ENCODE data around the gene RIPPLY2.

DNA sequence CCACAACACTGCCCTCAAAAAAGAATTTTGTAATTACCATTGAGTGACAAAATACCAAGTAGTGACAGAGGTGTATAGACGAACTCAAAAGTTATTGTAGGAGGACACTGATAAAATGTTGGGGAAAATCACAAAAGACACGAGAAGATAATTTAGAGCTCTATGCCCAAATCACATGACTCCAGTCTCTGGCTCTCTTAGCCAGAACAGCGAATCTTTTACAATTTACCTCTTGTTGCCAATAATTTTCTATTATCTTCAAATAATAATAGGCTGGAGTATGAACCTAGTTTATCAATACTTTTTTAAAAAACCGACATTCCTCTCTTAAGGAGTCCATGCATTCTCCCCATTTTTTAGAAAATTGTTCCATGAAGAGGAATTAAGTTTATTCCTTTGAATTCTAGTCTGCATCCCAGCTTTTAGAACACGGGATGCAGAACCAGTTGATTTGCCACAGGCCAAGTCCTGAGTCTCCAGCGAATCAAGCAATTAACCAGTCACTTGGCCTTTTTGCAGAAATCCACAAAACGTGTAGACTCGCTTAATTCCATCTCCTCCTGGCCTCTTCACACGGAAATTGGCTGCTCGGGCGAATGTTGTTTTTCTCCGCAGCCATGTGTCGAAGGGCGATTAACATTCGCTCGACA is 507 bp upstream of the RIPPLY2 start:
- TF ChIP-seq, protein P1, sequence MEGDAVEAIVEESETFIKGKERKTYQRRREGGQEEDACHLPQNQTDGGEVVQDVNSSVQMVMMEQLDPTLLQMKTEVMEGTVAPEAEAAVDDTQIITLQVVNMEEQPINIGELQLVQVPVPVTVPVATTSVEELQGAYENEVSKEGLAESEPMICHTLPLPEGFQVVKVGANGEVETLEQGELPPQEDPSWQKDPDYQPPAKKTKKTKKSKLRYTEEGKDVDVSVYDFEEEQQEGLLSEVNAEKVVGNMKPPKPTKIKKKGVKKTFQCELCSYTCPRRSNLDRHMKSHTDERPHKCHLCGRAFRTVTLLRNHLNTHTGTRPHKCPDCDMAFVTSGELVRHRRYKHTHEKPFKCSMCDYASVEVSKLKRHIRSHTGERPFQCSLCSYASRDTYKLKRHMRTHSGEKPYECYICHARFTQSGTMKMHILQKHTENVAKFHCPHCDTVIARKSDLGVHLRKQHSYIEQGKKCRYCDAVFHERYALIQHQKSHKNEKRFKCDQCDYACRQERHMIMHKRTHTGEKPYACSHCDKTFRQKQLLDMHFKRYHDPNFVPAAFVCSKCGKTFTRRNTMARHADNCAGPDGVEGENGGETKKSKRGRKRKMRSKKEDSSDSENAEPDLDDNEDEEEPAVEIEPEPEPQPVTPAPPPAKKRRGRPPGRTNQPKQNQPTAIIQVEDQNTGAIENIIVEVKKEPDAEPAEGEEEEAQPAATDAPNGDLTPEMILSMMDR (IDR thresholded peaks at IDR 0.05), result no peak
- TF ChIP-seq POLR2A (IDR thresholded peaks at IDR 0.05), result no peak
